ENCODE data around the gene EIF4ENIF1.
"Not testable (repeated sequence)": the region's sequence is repeated elsewhere in the genome, so short reads cannot be mapped to it uniquely, and the experiment has no call there.

The EIF4ENIF1 gene

GRCh38 chr22:31442768-31443489 is 46.7 kb downstream of the EIF4ENIF1 start:
- no peak for DNase-seq (ENCODE audit: low read depth in 2 of 2)

- DNase-seq (ENCODE audit: low read depth in 2 of 2): no peak
These were observed 48.0 kb downstream of the EIF4ENIF1 start for GRCh38 chr22:31441652-31442051.

GRCh38 chr22:31440681-31441080 is 49.0 kb downstream of the EIF4ENIF1 start:
- no peak for DNase-seq (ENCODE audit: low read depth in 2 of 2)

- DNase-seq (ENCODE audit: low read depth in 2 of 2): no peak
These were observed 49.8 kb downstream of the EIF4ENIF1 start for GRCh38 chr22:31439808-31440207.

- no peak for DNase-seq (ENCODE audit: low read depth in 2 of 2)
These were observed 53.5 kb downstream of the EIF4ENIF1 start for GRCh38 chr22:31436132-31436531.

DNA sequence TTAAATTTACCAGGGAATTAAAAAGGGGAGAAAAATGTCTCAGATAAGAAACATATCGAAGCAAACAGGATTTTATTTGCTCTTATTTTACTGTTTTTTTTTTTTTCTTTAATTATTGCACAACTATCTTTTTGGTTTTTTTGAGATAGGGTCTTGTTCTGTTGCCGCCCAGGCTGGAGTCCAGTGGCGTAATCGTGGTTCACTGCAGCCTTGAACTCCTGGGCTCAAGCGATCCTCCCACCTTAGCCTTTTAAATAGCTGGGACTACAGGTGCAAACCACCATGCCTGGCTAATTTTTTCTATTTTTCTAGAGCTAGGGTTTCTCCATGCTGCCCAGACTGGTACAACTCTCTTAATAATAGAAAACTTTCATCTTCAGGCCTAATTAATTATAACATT is 57.7 kb downstream of the EIF4ENIF1 start:
- no peak for DNase-seq (ENCODE audit: low read depth in 2 of 2)

- DNase-seq (ENCODE audit: low read depth in 2 of 2): no peak
These were observed 64.2 kb downstream of the EIF4ENIF1 start for GRCh38 chr22:31425331-31426050.

- DNase-seq (ENCODE audit: low read depth in 2 of 2): not testable (repeated sequence)
These were observed 87.3 kb downstream of the EIF4ENIF1 start for GRCh38 chr22:31402350-31402749.

- no peak for DNase-seq (ENCODE audit: low read depth in 2 of 2)
These were observed 89.6 kb downstream of the EIF4ENIF1 start for GRCh38 chr22:31400023-31400397.

DNA sequence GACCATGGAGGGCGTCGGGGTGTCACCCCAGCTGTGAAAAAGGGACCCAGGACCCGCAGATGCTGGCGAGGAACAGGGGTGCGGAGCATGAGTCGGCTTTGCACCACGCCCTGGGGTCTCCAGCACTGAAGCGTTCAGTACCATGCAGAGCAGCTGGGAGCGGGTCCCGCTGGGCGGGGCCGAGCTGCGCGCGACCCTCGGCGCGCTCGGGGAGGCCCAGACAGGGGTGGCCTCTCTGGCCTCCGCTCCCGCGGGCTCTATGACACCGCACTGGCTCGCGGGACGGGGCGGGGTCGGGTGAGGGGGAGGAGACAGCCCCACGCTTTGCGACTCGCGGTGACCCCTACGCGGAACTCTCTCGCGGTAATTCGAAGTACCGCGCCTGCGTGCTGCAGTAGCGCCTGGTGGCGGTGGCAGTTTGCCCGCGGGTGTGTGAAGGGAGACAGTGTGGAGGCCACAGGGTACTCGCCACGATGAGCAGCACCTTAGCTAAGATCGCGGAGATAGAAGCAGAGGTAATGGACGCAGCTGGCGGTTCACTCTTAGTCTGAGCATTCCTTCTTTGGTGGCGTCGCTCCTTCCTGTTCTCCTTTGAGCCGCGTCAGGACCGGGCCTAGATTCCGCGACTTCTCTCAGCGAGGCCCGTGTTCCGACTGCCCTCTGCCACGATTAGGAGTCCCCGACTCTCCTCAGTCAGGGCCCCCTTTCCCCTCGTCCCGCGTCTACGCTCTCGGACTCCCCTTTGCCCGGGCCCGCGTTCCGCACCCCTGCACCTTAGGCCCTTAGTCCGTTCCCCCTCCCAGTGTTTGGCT is 90.2 kb downstream of the EIF4ENIF1 start, which contains the start of gene DRG1:
TSS of gene DRG1 (plus strand) at position 394 of the 812 bp plus-strand sequence. CDS start at position 474, 80 bp downstream.
- DNase-seq (ENCODE audit: low read depth in 2 of 2): peak; percentile 91 to 94

- no peak for DNase-seq (ENCODE audit: low read depth in 2 of 2)
These were observed 91.4 kb downstream of the EIF4ENIF1 start for GRCh38 chr22:31398231-31398630.

DNA sequence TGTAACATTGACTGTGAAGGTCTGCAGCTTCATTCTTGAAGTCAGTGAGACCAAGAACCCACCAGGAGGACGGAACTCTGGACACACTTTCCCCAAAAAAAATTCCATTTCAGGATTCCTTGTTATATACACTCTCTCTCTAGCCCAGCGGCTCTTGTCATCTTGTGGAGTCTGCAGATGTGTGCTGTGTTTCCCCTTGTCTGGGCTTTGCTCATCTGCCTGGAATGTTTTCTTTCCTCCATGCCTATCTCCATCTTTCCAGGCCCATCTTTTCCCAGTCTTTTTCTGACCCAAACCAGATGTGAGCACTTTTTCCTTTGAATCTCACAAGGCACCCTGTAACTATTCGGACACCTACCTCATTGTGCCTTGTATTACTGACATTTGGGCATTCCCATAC is 95.3 kb downstream of the EIF4ENIF1 start:
- DNase-seq (ENCODE audit: low read depth in 2 of 2): no peak

DNA sequence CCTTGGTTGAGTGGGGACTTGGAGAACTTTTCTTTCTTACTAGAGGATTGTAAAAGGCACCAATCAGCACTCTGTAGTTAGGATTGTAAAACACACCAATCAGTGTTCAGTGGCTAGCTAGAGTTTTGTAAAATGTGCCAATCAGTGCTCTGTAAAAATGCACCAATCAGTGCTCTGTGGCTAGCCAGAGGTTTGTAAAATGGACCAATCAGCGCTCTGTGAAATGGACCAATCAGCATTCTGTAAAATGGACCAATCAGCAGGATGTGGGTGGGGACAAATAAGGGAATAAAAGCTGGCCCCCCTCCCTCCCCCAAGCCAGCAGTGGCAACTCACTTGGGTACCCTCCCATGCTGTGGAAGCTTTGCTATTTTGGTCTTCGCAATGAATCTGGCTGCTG is 95.7 kb downstream of the EIF4ENIF1 start:
- DNase-seq (ENCODE audit: low read depth in 2 of 2): no peak

All from stimulated activated CD8-positive, alpha-beta memory T cell treated with anti-CD3 and anti-CD28 coated beads, Interleukin-15, amount 100 ng/mL, for 4 hours (primary cell).